D721Med (cell line): ENCODE results near the gene SPTBN4.
A peak's percentile ranks its signal among the peaks of the same experiment; 100 is the strongest.

Source experiments
- DNase-seq: peaks from one replicate; pipeline ENCODE4 v3.0.0; 2011; ENCODE audit warnings: low spot score; ENCODE audit not compliant: insufficient read length
- FAIRE-seq: peaks from 2 replicates; lab custom pipeline; 2011; peaks lifted over from hg19 to GRCh38; lab: Jason Lieb, UNC
- CTCF ChIP-seq: IDR thresholded peaks from 2 replicates; pipeline ENCODE4 v1.5.1; 2012; ENCODE audit warnings: mild to moderate bottlenecking, control low read depth; ENCODE audit not compliant: insufficient read depth; ENCODE audit errors: missing control alignments

SPTBN4 gene

GRCh38 chr19:40578442-40578908 lies 111.7 kb downstream of the SPTBN4 start:
- no peak for TF ChIP-seq CTCF
- DNase-seq: no peak
- no peak for FAIRE-seq

GRCh38 chr19:40580619-40581018 lies 113.8 kb downstream of the SPTBN4 start:
- no peak for FAIRE-seq
- no peak for TF ChIP-seq CTCF
- no peak for DNase-seq

GRCh38 chr19:40581531-40581930 lies 114.7 kb downstream of the SPTBN4 start:
- DNase-seq: no peak
- no peak for FAIRE-seq
- TF ChIP-seq CTCF: no peak

- DNase-seq (no peak), FAIRE-seq (no peak)
- TF ChIP-seq CTCF: no peak
These were observed 115.7 kb downstream of the SPTBN4 start for GRCh38 chr19:40582467-40582866.

GRCh38 chr19:40583283-40583682 lies 116.5 kb downstream of the SPTBN4 start:
- FAIRE-seq (no peak), DNase-seq (no peak)
- no peak for TF ChIP-seq CTCF

GRCh38 chr19:40584007-40584406 lies 117.2 kb downstream of the SPTBN4 start:
- no peak for DNase-seq
- peak; percentile 9 for TF ChIP-seq CTCF
- no peak for FAIRE-seq

GRCh38 chr19:40585241-40585981 lies 118.6 kb downstream of the SPTBN4 start:
- DNase-seq (no peak), FAIRE-seq (no peak)
- no peak for TF ChIP-seq CTCF
